GM19468 (cell line): ENCODE results near the gene PHOX2A.

ENCODE experiments used
- ATAC-seq: cut with Tn5 transposase; IDR thresholded peaks from one replicate; pipeline ENCODE4 v1.9.1; 2021; ENCODE audit warnings: mild to moderate bottlenecking, moderate library complexity, moderate number of reproducible peaks; ENCODE audit not compliant: unreplicated experiment; ENCODE audit errors: extremely low read depth

Gene PHOX2A

DNA sequence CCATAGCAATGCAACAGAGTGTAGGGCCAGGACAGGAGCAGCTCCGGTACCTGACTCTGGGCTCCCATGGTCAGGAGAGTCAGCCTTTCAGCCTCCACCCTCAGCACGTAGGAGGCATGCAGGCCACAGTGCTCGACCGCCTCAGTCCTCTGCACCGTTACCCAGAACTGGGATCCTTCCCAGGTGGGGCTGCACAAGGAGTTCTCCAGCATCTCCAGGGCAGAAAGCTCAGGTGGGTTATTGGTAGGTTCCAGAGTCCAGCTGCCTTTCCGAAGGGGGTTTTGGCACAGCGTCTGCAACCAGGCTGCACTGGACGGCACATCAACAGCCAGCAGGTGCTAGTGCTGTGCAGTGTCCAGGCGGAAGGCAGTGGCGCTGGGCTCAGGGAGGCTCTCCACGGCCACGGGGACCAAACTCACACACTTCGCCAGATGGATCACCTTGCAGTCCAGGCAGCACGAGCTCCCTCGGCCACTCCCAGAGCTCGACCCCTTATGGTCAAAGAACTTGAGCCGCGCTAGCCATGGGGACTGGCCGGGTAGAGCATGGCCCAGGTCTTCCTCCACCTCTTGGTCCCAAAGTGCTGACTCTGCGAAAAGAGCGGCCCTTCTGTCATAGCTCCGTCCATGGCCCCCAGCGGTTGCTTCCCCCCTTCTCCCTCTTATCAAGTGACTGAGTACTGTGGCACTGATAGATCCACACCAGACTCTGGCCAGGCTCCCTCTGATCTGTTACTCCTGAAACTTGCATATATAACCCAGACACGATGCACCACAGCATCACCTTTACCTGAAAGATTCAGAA, 6.9 kb upstream of the PHOX2A start:
- no peak for ATAC-seq

DNA sequence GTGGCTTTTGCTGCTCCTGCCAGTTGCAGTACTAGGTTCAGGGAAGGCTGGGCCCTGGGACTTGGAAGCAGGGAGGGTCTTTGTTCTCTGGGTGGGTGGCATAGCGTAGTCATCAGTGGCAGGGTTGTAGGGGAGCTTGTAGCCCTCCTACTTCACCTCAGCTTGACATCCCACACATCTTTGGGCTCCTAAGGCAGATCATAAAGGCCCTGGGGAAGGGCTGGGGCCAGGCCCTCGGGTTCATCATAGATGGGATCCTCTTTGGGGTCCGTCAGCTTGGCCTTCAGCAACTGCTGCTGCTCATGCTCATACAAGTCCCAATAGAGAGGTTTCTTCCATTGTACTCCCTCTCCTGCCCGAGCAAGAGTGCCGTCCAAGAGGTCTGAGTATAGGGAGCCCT, 6.0 kb upstream of the PHOX2A start:
- no peak for ATAC-seq

- no peak for ATAC-seq
Measured at GRCh38 chr11:72247584-72247983, 3.6 kb upstream of the PHOX2A start.

DNA sequence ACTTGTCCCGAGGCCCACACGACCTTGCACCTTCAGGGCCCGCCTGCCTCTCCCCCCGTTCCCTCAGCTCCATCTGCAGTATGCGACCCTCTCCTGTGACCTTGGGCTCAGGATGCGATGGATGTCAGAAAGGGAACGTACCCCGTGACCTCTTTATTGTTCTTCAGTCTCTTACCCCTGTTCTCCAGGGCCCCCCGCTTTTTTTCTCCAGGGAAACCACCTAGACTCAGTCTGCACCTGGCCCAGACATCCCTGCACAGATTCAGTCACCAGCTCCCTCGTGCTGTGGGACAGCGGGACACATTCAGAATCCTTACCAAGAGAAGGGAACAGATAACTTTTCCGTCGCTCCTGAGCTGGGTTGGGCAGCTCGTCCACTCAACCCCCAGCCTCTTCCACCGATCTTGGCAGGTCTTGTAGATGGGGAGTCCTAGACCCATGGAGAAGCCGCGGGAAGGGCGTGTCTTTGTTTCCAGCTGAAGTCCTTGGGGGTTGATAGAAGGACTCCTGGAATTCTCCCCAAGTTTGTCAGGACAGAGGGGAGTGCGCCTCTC, 1.4 kb upstream of the PHOX2A start:
- ATAC-seq, result no peak

DNA sequence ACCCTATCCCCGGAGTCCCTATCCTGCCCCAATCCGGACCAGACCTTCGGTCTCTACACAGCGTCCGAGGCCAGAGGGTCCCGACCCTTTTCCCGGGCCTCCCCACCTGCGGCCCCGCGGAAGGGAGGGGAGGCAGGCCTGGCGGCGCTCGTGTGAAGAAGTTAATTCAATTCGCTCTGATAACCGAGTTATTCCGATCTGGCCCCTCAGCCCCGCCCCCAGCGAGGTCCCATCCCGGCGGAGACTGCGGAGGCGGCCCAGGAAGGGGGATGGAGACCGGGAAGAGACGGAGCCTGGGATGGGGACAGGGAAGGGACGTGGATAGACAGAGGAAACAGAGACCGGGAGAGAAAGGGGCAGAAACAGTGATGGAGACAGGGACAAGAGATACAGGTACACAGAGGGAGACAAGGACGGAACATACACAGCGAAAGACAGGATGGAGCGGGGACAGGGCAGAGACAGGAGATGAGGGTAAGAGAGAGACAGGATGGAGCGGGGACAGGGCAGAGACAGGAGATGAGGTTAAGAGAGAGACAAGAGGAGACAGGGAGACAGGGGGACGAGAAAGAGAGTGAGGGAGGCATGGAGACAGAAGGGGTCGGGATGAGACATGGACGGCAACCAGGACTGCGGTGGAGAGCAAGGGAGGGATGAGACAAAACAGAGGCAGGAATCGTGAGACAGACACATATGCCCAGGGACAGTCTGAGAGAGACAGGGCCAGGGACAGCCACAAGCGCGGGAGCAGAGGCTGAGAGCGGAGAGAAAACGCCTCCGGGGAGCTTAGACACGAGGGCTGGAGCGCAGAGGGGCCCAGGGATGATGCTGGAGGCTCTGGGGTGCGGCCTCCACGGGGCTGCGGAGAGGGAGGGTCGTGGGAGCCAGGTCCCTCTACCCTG, 636 bp upstream of the PHOX2A start:
- no peak for ATAC-seq

DNA sequence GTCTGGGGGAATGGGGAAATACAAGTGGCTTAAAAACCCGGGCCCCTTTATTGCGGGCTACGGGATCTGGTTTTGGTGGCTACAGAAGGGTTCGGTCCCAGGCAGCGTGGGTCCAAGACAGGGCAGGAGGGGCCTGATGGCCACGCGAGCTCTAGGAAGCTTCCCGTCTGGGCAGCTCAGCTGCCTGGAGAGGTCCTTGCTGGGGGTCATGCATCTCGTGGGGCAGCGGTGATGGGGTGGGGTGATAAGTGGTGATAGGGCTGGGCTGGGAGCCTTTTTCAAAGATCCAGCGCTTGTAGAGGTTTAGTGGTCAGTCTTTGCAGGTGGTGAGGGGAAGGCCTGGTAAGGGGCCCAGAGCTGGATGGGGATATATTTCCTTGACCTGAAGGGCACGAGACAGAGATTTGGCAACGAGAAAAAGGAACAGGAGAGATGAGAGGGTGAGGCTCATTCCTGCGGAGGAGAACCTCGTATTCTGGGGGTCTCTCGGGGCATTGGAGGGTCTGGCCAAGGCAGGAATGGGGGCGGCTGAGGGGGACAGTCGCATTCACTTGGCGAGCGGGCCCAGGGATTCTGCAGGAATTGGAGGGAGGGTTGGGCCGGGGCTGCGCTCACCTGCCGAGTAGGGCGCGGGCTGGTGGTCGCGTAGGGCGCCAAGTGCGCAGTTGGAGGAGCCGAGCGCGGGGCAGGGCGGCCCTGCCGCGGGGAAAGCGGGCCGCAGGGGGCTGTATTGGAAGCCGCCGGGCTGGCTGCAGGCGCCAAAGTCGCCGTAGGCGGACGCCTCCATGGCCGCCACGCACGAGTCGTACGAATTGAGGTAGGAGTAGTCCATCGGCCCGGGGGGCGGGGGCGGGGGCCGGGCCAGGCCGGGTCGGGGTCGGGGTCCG, 560 bp downstream of the PHOX2A start:
- no peak for ATAC-seq

DNA sequence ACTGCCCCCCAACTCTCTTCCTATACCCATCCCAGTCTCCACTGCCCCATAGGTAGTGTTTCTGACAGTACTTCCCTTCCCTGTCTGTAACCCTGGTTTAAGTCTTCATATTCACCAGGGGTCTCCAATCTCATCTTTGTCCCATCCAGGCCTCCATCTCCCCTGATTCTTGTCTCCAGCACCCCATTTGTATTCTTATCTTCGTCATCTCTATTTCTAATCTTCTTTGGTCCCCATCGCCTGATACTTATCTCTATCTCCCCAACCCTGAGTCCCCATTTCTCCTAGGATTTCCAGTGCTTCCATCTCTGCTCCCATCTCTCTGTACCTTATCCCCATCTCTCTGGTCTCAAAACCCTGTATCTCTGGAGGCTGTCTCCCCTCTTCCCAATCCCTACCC, 1.8 kb downstream of the PHOX2A start:
- ATAC-seq, result no peak

DNA sequence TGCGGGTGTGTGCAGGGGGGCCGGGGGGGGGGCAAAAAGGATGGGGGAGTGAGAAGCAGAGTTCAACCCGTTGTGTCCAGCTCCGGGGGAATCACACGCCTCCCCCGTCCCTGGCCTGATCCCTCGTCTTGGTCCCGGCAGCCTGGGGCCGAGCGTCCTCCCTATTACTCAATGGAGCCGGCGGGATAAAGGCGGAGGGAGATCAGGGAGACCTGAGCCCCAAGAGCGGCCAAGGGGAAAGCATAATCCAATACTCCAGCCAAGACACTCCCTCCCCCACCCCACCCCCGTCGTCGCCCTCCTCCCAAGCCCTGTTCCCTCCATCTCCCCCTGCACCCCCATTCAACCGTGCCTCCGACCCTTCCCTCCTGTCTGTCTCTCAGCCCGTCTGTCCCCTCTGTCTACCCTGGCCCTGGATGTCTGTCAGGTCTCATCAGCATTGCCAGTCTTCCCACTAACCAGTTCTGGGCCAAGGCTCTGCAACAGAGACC, 2.6 kb downstream of the PHOX2A start:
- ATAC-seq, result no peak

DNA sequence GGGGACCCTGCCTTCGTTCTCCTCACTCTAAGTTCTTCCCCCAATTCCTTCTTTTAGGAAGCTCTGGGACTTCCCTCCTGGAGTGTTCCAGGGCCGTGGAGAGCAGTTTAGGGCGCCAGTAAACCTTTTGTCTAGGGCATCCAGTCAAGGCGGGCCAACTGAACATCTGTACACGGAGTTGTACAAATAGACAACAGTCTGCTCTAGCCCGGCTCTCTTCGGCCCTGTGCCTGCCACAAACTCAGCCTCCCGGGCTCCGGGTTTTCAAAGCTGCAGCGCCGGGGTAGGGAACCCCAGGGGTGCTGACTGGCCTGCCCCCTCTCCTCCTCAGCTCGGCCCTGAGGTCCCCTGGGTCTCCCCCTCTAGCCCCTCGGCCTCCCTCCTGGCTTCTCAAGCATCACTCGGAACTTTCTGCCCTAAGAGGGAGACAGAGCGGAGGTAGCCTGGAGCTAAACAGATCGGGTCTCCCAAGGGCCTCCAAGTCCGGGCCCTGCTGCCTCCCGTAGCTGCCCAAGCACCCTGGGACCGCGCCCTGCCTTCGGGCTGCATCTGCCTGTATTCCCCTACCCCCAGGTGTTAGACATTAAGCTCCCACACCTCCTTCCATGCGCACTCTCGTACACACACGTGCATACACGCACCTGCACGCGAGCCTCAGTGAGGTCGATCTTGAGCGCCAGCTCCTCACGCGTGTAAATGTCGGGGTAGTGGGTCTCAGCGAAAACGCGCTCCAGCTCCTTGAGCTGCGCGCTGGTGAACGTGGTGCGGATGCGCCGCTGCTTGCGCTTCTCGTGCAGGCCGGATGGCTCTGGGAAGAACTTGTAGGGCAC, 3.3 kb downstream of the PHOX2A start:
- ATAC-seq, result no peak

DNA sequence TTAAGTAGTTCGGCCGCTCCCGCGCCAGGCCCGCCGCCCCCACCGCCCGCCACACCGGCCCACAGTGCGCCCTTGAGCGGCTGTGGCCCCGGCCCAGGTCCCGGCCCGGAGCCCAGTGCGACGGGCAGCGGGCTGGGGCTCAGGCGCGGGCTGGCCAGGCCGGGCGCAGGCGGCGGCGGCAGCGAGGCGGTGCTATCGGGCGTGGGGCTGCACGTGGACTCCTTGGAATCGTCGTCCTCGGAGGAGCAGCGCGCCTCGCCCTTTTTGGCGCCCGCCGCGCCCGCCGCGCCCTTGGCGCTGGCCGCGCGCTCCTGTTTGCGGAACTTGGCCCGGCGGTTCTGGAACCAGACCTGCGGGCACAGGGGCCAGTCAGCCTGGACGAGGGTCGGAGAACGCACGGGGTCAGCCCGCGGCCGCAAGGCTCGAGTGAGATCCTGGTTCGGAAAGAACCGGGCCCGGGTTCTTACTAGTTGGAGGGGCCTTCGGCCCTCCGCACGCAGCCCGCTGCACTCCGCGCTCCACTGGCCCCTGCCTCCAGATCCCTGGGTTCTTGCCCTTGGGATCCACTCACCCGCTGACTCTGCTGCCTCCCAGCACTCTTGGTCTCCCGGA, 4.0 kb downstream of the PHOX2A start:
- no peak for ATAC-seq

DNA sequence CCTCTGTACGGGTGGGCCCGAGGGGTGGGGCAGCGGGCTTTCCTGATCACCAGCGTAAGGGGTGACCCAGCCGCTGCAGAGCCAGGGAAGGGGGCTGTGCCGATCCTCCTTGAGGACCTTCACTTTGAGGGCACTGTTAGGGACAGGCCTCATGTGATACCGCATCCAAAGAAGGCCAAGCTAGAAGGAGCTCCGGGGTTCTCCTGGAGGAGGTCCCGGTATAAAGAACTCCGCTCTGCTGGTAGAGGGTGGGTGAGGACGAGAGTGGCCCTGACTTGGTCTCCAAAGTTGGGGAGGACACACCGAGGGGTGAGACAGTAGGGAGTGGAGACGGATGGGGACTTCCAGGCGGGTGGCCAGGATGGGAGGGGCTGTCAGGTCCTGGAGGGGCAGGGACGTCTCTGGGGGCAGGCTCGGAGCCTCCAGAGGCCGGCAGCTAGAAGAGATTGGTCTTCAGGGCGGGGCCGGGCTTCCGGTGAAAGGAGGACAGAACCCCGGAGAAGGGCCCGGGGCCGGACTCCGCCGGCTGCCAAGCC, 4.6 kb downstream of the PHOX2A start:
- no peak for ATAC-seq

- ATAC-seq, result no peak
Measured at GRCh38 chr11:72238492-72239312, 5.3 kb downstream of the PHOX2A start.

DNA sequence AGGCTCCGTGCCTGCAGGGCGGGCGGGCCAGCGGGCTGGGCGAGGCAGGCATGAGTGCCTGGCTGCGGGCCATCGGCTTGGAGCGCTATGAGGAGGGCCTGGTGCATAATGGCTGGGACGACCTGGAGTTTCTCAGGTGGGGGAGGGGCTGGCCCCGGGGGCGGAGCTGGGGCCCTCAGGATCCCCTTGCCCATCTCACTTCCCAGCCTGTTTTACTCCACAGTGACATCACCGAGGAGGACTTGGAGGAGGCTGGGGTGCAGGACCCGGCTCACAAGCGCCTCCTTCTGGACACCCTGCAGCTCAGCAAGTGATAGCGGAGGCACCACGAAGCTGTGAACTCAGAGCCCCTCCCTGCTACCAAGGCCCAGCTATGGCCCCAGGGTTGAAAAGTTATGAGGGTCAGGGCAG, 5.9 kb downstream of the PHOX2A start:
- no peak for ATAC-seq

GRCh38 chr11:72237112-72237931, 6.7 kb downstream of the PHOX2A start:
- ATAC-seq, result no peak

GRCh38 chr11:72236774-72237111, 7.2 kb downstream of the PHOX2A start:
- no peak for ATAC-seq

DNA sequence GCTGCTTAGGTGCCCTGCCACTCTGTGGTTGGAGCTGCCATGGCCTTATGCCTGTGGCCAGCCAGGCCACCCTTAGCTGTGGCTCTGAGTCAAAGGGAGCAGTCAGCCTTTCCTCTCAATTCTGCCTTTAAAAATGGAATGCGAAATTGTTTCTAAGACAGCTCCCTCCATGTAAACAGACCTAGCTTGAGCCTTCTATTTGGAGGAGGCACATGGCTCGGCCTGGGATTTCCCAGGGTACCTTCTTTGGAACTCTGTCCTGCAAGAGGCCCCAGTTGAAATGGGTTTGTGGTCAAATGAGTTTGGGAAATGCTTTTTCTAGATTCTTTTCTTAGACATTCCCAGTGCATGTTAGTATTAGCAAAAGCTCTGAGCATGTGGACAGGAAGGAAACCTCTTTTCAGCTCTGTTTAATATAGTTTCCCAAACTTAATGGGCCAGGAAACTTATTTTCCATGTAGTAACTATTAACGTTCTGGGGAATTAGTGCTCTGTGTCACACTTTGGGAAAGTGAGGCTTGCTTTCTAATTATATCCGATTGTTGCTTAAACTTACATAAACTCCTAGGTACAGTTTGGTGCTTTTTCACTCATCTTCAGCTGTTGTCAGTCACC, 7.8 kb downstream of the PHOX2A start:
- ATAC-seq, result no peak
